ENCODE results near the gene ICOS. TPM values are rescaled to one million over a fixed set of nuclear protein-coding genes. Genes with fewer than 3 reads are reported as not detected.

ICOS gene
- total and polyA plus RNA-seq, 2 experiments from 2014 or later, result 0.10 TPM; not detected in 1

DNA sequence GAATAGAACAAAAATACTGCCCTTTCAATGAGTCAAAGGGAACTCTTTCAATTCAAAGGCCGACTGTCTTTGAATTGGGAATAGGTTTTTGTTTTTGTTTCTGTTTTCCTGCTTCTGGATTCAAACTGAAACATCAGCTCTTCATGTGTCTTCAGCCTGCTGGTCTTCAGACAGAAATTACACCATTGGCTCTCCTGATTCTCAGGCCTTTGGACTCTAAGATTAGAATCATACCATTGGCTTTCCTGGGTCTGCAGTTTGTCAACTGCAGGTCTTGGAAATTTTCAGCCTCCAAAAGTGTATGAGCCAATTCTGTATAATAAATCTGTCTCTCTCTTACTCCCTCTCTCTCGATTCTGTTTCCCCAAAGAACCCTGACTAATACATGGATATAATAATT lies 37.9 kb upstream of the ICOS start:
- no peak overlapping the region for H3K4me2 ChIP-seq
- no peaks in the 10 kb centered on the region for H3K27me3 ChIP-seq
- H3K4me1 ChIP-seq (ENCODE audit: insufficient read depth), result no peaks in the 10 kb centered on the region
- no peaks in the 10 kb centered on the region for H3K9me2 ChIP-seq (replicated peaks; ENCODE audit: insufficient read depth)
- no peak overlapping the region for H3K4me3 ChIP-seq
- H2AFZ ChIP-seq, result no peak overlapping the region
- no peaks in the 10 kb centered on the region for H3K79me2 ChIP-seq
- TF ChIP-seq EZH2 (IDR thresholded peaks at IDR 0.05; ENCODE audit: borderline replicate concordance), result no peak
- TF ChIP-seq, protein P1, sequence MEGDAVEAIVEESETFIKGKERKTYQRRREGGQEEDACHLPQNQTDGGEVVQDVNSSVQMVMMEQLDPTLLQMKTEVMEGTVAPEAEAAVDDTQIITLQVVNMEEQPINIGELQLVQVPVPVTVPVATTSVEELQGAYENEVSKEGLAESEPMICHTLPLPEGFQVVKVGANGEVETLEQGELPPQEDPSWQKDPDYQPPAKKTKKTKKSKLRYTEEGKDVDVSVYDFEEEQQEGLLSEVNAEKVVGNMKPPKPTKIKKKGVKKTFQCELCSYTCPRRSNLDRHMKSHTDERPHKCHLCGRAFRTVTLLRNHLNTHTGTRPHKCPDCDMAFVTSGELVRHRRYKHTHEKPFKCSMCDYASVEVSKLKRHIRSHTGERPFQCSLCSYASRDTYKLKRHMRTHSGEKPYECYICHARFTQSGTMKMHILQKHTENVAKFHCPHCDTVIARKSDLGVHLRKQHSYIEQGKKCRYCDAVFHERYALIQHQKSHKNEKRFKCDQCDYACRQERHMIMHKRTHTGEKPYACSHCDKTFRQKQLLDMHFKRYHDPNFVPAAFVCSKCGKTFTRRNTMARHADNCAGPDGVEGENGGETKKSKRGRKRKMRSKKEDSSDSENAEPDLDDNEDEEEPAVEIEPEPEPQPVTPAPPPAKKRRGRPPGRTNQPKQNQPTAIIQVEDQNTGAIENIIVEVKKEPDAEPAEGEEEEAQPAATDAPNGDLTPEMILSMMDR (IDR thresholded peaks at IDR 0.05; ENCODE audit: poor library complexity), result no peak
- TF ChIP-seq EZH2phosphoT487 (IDR thresholded peaks at IDR 0.05; ENCODE audit: low read depth, severe bottlenecking, unreplicated experiment), result no peak
- no peak for DNase-seq (ENCODE audit: low spot score)
- H4K20me1 ChIP-seq (ENCODE audit: insufficient read depth, poor library complexity, severe bottlenecking), result no peaks in the 10 kb centered on the region
- WGBS (ENCODE audit: low lambda C conversion rate, missing lambda C conversion rate), result 84% methylated on average over 2 of the region's 2 CpGs
- peaks cover 5% of the 10 kb centered on the region for H3K9me3 ChIP-seq (ENCODE audit: low read depth)
- no peaks in the 10 kb centered on the region for H3K36me3 ChIP-seq (replicated peaks; ENCODE audit: insufficient read depth, low read depth)
- no peak overlapping the region for H3K27ac ChIP-seq

DNA sequence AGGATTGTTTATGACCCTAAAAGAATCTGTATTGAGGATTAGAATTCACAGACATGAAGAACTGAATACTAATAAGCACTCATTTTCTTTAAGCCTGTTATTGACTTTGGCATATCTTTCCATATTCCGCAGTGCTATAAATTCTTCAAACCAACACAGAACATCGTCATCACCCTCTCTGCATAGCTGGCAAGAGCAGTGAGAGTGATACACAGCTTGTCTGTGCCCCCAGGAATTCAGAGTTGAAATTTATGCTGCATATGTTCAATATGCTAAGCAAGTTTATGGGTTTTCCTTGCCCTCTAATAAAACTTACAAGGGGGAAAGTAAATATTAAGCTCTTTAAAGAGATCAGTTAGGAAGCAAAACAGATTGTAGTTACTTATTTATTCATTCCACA lies 36.3 kb upstream of the ICOS start:
- Histone ChIP-seq H3K4me1 (ENCODE audit: insufficient read depth) (no peaks in the 10 kb centered on the region), H3K27ac (peak overlapping the region; percentile 7), H3K9me2 (replicated peaks; ENCODE audit: insufficient read depth) (no peaks in the 10 kb centered on the region), H2AFZ (no peak overlapping the region), H3K4me3 (no peak overlapping the region), H3K9me3 (ENCODE audit: low read depth) (peaks cover 5% of the 10 kb centered on the region), H3K27me3 (no peaks in the 10 kb centered on the region), H3K4me2 (no peak overlapping the region), H4K20me1 (ENCODE audit: insufficient read depth, poor library complexity, severe bottlenecking) (no peaks in the 10 kb centered on the region), H3K36me3 (replicated peaks; ENCODE audit: insufficient read depth, low read depth) (no peaks in the 10 kb centered on the region), H3K79me2 (no peaks in the 10 kb centered on the region)
- 39% methylated on average over 2 of the region's 2 CpGs for WGBS (ENCODE audit: low lambda C conversion rate, missing lambda C conversion rate)
- TF ChIP-seq EZH2phosphoT487 (IDR thresholded peaks at IDR 0.05; ENCODE audit: low read depth, severe bottlenecking, unreplicated experiment), result peak; percentile 64
- no peak for TF ChIP-seq EZH2 (IDR thresholded peaks at IDR 0.05; ENCODE audit: borderline replicate concordance)
- TF ChIP-seq, protein P1 (IDR thresholded peaks at IDR 0.05; ENCODE audit: poor library complexity), result no peak
- DNase-seq (ENCODE audit: low spot score), result peak; percentile 17

DNA sequence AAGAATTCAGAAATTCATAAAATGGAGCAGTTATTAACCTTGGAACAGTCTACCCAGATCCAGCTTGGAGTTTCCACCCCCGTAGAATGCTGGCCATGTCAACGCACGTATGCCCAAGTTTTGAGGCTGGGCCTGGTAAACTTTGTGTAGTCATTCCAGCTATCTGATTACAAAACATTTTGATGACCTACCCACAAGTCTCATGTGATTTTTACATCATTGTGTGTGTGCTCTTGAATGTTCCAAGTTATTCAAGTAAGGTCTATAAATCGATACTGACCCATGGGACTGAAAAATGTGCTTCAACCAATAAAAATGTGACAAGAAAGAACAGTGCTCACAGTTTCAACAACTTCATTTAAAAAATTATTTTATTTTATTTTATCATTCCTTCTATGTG lies 32.5 kb upstream of the ICOS start:
- Histone ChIP-seq H3K79me2 (no peaks in the 10 kb centered on the region), H3K27me3 (no peaks in the 10 kb centered on the region), H3K9me3 (ENCODE audit: low read depth) (peaks cover 5% of the 10 kb centered on the region), H3K9me2 (replicated peaks; ENCODE audit: insufficient read depth) (no peaks in the 10 kb centered on the region), H2AFZ (no peak overlapping the region), H4K20me1 (ENCODE audit: insufficient read depth, poor library complexity, severe bottlenecking) (no peaks in the 10 kb centered on the region), H3K27ac (no peak overlapping the region), H3K4me3 (no peak overlapping the region), H3K4me2 (no peak overlapping the region), H3K4me1 (ENCODE audit: insufficient read depth) (peaks cover 4% of the 10 kb centered on the region), H3K36me3 (replicated peaks; ENCODE audit: insufficient read depth, low read depth) (no peaks in the 10 kb centered on the region)
- DNase-seq (ENCODE audit: low spot score), result no peak
- TF ChIP-seq EZH2phosphoT487 (IDR thresholded peaks at IDR 0.05; ENCODE audit: low read depth, severe bottlenecking, unreplicated experiment) (no peak), EZH2 (IDR thresholded peaks at IDR 0.05; ENCODE audit: borderline replicate concordance) (no peak)
- TF ChIP-seq, protein P1 (IDR thresholded peaks at IDR 0.05; ENCODE audit: poor library complexity), result no peak
- 97% methylated on average over 4 of the region's 4 CpGs for WGBS (ENCODE audit: low lambda C conversion rate, missing lambda C conversion rate)

DNA sequence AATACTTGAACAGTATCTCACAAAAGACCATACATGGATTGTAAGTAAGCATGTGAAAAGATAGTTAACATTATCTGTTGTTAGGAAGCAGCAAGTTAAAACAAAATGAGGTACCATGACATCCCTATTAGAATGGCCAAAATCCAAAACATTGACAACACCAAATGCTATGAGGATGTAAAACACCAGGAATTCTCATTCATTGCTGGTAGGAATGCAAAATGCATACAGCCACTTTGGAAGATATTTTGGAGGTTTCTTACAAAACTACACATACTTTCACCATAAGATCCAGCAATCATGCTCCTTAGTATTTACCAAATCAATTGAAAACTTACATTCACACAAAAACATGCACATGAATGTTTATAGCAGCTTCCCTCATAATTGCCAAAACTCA lies 30.9 kb upstream of the ICOS start:
- Histone ChIP-seq H3K9me3 (ENCODE audit: low read depth) (peaks cover 5% of the 10 kb centered on the region), H3K27me3 (no peaks in the 10 kb centered on the region), H3K79me2 (no peaks in the 10 kb centered on the region), H3K9me2 (replicated peaks; ENCODE audit: insufficient read depth) (no peaks in the 10 kb centered on the region), H3K4me3 (no peak overlapping the region), H3K27ac (no peak overlapping the region), H3K4me2 (no peak overlapping the region), H2AFZ (no peak overlapping the region), H3K4me1 (ENCODE audit: insufficient read depth) (peaks cover 9% of the 10 kb centered on the region), H3K36me3 (replicated peaks; ENCODE audit: insufficient read depth, low read depth) (no peaks in the 10 kb centered on the region), H4K20me1 (ENCODE audit: insufficient read depth, poor library complexity, severe bottlenecking) (no peaks in the 10 kb centered on the region)
- TF ChIP-seq EZH2 (IDR thresholded peaks at IDR 0.05; ENCODE audit: borderline replicate concordance) (no peak), EZH2phosphoT487 (IDR thresholded peaks at IDR 0.05; ENCODE audit: low read depth, severe bottlenecking, unreplicated experiment) (no peak)
- TF ChIP-seq, protein P1 (IDR thresholded peaks at IDR 0.05; ENCODE audit: poor library complexity), result no peak
- no peak for DNase-seq (ENCODE audit: low spot score)

Data from hepatocyte (in vitro differentiated cells).